GM23338 (cell line): ENCODE measurements around the gene ADSS1. TPM values are rescaled to one million over a fixed set of nuclear protein-coding genes. Genes with fewer than 3 reads are reported as not detected.

Experiments
- ATAC-seq: fragments of 200-7000 bp; cut with Tn5 transposase; 3 replicates; pipeline ENCODE4 v1.9.1; 2020
- DNase-seq: peaks from one replicate; pipeline ENCODE4 v3.0.0-alpha.2; 2015; ENCODE audit warnings: low spot score
- H2AFZ ChIP-seq: fragments of 200-600 bp; sonication (generic); 2 replicates; pipeline ENCODE4 v1.8.0; 2016; ENCODE audit warnings: antibody characterized with exemption, mild to moderate bottlenecking, moderate library complexity
- H3F3A ChIP-seq: fragments of 200-600 bp; sonication (generic); replicated peaks from 2 replicates; pipeline ENCODE4 v1.8.0; 2017; ENCODE audit warnings: antibody characterized with exemption, mixed run types, low read depth
- H3K27ac ChIP-seq: fragments of 200-600 bp; sonication (generic); 2 replicates; pipeline ENCODE4 v1.6.1; 2016; ENCODE audit warnings: low read depth
- H3K27me3 ChIP-seq: fragments of 200-600 bp; sonication (generic); 2 replicates; pipeline ENCODE4 v1.8.0; 2016; ENCODE audit warnings: mild to moderate bottlenecking, mixed run types, moderate library complexity; ENCODE audit not compliant: insufficient read depth
- H3K36me3 ChIP-seq: fragments of 200-600 bp; sonication (generic); 2 replicates; pipeline ENCODE4 v1.8.0; 2016; ENCODE audit warnings: mild to moderate bottlenecking; ENCODE audit not compliant: insufficient read depth
- H3K4me1 ChIP-seq: fragments of 200-600 bp; sonication (generic); 2 replicates; pipeline ENCODE4 v1.8.0; 2016; ENCODE audit warnings: mild to moderate bottlenecking, moderate library complexity; ENCODE audit not compliant: insufficient read depth
- H3K4me2 ChIP-seq: fragments of 200-600 bp; sonication (generic); 2 replicates; pipeline ENCODE4 v1.7.1; 2017; ENCODE audit warnings: mixed run types
- H3K4me3 ChIP-seq: fragments of 200-600 bp; sonication (generic); 2 replicates; pipeline ENCODE4 v1.6.1; 2016; ENCODE audit warnings: mixed run types
- H3K79me2 ChIP-seq: fragments of 200-600 bp; sonication (generic); replicated peaks from 2 replicates; pipeline ENCODE4 v1.8.0; 2017; ENCODE audit warnings: mild to moderate bottlenecking; ENCODE audit not compliant: insufficient read depth
- H3K9me2 ChIP-seq: fragments of 200-600 bp; sonication (generic); 2 replicates; pipeline ENCODE4 v1.8.0; 2017; ENCODE audit not compliant: insufficient read depth
- H4K20me1 ChIP-seq: fragments of 200-600 bp; sonication (generic); replicated peaks from 2 replicates; pipeline ENCODE4 v1.8.0; 2017; ENCODE audit warnings: mild to moderate bottlenecking; ENCODE audit not compliant: insufficient read depth
- H3K27ac Mint-ChIP-seq: 2 replicates; pipeline ENCODE4 v1.8.0; 2020; ENCODE audit warnings: inconsistent platforms, mild to moderate bottlenecking, moderate library complexity, mixed read lengths
- H3K27me3 Mint-ChIP-seq: 3 replicates; pipeline ENCODE4 v1.8.0; 2022; ENCODE audit warnings: low read depth, mild to moderate bottlenecking, moderate library complexity, mixed read lengths, inconsistent platforms; ENCODE audit not compliant: insufficient read depth, poor library complexity
- H3K36me3 Mint-ChIP-seq: 3 replicates; pipeline ENCODE4 v1.8.0; 2021; ENCODE audit warnings: low read depth, mild to moderate bottlenecking, inconsistent platforms, moderate library complexity, mixed read lengths
- H3K4me1 Mint-ChIP-seq: 3 replicates; pipeline ENCODE4 v1.8.0; 2020; ENCODE audit warnings: mild to moderate bottlenecking, inconsistent platforms, mixed read lengths
- H3K4me3 Mint-ChIP-seq: 3 replicates; pipeline ENCODE4 v1.8.0; 2021; ENCODE audit warnings: moderate library complexity, mild to moderate bottlenecking, inconsistent platforms, mixed read lengths
- H3K9me3 Mint-ChIP-seq: 3 replicates; pipeline ENCODE4 v1.8.0; 2020; ENCODE audit warnings: moderate library complexity, mild to moderate bottlenecking, inconsistent platforms, mixed read lengths
- CREB1 ChIP-seq: fragments of 250-450 bp; sonication (Bioruptor Pico); IDR thresholded peaks from 2 replicates; pipeline ENCODE4 v1.5.0; 2020; ENCODE audit warnings: low read depth, mild to moderate bottlenecking, moderate library complexity
- JUNB ChIP-seq: IDR thresholded peaks from one replicate; pipeline ENCODE4 v1.6.1; 2016; ENCODE audit warnings: antibody characterized with exemption; ENCODE audit not compliant: unreplicated experiment
- NANOG ChIP-seq: IDR thresholded peaks from 2 replicates; pipeline ENCODE4 v1.6.1; 2016; ENCODE audit warnings: antibody characterized with exemption, borderline replicate concordance
- ZNF331 ChIP-seq: fragments of 250-450 bp; sonication (Bioruptor Pico); IDR thresholded peaks from 2 replicates; pipeline ENCODE4 v1.5.0; 2020; ENCODE audit warnings: low read depth, mild to moderate bottlenecking, moderate library complexity
- polyA plus RNA-seq: library from polyadenylated mRNA; unstranded; fragments of >200 nt; fragmentation: Nextera tagmentation; extraction: Ambion mirVana; gene quantifications from 2 replicates; pipeline ENCODE4 v1.2.1, GENCODE V29; 2016
- total RNA-seq: library from RNA; depleted of rRNA; stranded (reverse); fragments of >200 nt; shearing (Covaris generic); gene quantifications from 2 replicates; pipeline ENCODE4 v1.2.3, GENCODE V29; 2014
- TF ChIP-seq, protein P1 (sequence below): fragments of 250-450 bp; sonication (Bioruptor Pico); IDR thresholded peaks from 2 replicates; pipeline ENCODE4 v1.5.0; 2020; ENCODE audit warnings: mild to moderate bottlenecking, moderate library complexity
- TF ChIP-seq, protein P2 (sequence below): IDR thresholded peaks from one replicate; pipeline ENCODE4 v1.6.1; 2018; ENCODE audit warnings: antibody characterized with exemption; ENCODE audit not compliant: unreplicated experiment

Gene ADSS1
- total and polyA plus RNA-seq, 2 experiments from 2014 or later, result 9.5 to 11.6 TPM

DNA sequence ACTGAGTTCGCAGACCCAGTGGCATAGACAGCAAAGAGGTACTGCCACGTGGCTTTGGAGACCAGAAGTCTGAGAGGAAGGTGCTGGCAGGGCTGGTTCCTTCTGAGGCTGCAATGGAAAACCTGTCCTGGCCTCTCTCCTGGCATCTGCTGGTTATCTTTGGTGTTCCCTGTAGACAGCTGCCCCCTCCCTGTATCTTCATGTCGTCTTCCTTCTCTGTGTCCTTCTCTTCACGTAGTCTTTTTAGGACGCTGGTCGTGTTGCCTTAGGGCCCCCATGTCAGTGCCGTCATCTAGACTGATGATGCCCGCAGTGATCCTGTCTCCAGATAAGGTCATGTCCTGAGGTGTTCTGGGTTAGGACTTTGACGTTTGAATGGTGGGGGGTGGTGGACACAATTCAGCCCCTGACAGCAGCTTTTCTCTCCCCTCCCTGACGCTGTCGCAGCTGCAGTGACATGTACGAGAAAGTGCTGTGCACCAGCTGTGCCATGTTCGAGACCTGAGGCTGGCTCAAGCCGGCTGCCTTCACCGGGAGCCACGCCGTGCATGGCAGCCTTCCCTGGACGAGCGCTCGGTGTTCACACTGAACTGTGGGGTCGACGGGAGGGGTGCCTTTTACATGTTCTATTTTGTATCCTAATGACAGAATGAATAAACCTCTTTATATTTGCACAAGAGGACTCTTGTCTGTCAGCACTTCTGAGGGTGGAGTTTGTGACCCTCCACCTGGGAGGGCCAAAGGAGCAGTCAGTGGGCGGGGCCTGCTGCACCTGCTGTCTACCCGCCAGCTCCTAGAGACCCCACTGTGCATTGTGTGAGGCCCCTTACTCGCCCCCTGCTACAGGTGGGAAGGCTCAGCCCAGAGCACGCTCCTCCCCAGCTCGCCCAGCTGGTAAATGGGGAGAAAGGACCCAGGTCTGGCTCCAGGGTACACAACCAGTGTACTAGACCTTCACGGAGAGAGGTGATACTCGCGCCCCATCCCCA is 35.2 kb downstream of the ADSS1 start (continued):
- TF ChIP-seq, protein P1, sequence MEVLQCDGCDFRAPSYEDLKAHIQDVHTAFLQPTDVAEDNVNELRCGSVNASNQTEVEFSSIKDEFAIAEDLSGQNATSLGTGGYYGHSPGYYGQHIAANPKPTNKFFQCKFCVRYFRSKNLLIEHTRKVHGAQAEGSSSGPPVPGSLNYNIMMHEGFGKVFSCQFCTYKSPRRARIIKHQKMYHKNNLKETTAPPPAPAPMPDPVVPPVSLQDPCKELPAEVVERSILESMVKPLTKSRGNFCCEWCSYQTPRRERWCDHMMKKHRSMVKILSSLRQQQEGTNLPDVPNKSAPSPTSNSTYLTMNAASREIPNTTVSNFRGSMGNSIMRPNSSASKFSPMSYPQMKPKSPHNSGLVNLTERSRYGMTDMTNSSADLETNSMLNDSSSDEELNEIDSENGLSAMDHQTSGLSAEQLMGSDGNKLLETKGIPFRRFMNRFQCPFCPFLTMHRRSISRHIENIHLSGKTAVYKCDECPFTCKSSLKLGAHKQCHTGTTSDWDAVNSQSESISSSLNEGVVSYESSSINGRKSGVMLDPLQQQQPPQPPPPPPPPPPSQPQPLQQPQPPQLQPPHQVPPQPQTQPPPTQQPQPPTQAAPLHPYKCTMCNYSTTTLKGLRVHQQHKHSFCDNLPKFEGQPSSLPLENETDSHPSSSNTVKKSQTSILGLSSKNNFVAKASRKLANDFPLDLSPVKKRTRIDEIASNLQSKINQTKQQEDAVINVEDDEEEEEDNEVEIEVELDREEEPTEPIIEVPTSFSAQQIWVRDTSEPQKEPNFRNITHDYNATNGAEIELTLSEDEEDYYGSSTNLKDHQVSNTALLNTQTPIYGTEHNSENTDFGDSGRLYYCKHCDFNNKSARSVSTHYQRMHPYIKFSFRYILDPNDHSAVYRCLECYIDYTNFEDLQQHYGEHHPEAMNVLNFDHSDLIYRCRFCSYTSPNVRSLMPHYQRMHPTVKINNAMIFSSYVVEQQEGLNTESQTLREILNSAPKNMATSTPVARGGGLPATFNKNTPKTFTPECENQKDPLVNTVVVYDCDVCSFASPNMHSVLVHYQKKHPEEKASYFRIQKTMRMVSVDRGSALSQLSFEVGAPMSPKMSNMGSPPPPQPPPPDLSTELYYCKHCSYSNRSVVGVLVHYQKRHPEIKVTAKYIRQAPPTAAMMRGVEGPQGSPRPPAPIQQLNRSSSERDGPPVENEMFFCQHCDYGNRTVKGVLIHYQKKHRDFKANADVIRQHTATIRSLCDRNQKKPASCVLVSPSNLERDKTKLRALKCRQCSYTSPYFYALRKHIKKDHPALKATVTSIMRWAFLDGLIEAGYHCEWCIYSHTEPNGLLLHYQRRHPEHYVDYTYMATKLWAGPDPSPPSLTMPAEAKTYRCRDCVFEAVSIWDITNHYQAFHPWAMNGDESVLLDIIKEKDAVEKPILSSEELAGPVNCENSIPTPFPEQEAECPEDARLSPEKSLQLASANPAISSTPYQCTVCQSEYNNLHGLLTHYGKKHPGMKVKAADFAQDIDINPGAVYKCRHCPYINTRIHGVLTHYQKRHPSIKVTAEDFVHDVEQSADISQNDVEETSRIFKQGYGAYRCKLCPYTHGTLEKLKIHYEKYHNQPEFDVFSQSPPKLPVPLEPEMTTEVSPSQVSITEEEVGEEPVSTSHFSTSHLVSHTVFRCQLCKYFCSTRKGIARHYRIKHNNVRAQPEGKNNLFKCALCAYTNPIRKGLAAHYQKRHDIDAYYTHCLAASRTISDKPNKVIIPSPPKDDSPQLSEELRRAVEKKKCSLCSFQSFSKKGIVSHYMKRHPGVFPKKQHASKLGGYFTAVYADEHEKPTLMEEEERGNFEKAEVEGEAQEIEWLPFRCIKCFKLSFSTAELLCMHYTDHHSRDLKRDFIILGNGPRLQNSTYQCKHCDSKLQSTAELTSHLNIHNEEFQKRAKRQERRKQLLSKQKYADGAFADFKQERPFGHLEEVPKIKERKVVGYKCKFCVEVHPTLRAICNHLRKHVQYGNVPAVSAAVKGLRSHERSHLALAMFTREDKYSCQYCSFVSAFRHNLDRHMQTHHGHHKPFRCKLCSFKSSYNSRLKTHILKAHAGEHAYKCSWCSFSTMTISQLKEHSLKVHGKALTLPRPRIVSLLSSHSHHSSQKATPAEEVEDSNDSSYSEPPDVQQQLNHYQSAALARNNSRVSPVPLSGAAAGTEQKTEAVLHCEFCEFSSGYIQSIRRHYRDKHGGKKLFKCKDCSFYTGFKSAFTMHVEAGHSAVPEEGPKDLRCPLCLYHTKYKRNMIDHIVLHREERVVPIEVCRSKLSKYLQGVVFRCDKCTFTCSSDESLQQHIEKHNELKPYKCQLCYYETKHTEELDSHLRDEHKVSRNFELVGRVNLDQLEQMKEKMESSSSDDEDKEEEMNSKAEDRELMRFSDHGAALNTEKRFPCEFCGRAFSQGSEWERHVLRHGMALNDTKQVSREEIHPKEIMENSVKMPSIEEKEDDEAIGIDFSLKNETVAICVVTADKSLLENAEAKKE (CRISPR knock-in tag), result no peak
- TF ChIP-seq, protein P2, sequence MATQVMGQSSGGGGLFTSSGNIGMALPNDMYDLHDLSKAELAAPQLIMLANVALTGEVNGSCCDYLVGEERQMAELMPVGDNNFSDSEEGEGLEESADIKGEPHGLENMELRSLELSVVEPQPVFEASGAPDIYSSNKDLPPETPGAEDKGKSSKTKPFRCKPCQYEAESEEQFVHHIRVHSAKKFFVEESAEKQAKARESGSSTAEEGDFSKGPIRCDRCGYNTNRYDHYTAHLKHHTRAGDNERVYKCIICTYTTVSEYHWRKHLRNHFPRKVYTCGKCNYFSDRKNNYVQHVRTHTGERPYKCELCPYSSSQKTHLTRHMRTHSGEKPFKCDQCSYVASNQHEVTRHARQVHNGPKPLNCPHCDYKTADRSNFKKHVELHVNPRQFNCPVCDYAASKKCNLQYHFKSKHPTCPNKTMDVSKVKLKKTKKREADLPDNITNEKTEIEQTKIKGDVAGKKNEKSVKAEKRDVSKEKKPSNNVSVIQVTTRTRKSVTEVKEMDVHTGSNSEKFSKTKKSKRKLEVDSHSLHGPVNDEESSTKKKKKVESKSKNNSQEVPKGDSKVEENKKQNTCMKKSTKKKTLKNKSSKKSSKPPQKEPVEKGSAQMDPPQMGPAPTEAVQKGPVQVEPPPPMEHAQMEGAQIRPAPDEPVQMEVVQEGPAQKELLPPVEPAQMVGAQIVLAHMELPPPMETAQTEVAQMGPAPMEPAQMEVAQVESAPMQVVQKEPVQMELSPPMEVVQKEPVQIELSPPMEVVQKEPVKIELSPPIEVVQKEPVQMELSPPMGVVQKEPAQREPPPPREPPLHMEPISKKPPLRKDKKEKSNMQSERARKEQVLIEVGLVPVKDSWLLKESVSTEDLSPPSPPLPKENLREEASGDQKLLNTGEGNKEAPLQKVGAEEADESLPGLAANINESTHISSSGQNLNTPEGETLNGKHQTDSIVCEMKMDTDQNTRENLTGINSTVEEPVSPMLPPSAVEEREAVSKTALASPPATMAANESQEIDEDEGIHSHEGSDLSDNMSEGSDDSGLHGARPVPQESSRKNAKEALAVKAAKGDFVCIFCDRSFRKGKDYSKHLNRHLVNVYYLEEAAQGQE, result no peak

DNA sequence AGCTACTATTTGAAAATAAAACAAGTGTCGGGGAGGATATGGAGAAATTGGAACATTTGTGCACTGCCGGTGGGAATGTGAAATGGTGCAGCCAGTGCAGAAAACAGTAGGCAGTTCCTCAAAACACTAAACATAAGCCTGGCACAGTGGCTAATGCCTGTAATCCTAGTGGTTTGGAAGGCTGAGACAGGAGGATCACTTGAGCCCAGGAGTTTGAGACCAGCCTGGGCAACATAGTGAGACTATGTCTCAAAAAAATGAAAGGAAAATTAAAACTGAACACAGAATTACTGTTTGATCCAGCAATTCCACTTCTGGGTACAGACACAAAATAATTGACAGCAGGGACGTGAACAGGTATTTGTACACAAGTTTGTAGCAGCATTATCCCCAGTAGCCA is 41.5 kb downstream of the ADSS1 start:
- Mint-ChIP-seq H3K27ac (no peak overlapping the region), H3K4me1 (peaks cover 26% of the 10 kb centered on the region), H3K4me3 (peak overlapping the region; percentile 55), H3K27me3 (peaks cover 5% of the 10 kb centered on the region), H3K36me3 (peaks cover 48% of the 10 kb centered on the region), H3K9me3 (peaks cover 6% of the 10 kb centered on the region)
- no peak overlapping the region for H3K4me3 ChIP-seq
- H3K79me2 ChIP-seq, result no peaks in the 10 kb centered on the region
- no peak for DNase-seq
- no peak overlapping the region for H3K27ac ChIP-seq
- ATAC-seq, result no peak
- no peaks in the 10 kb centered on the region for H3K27me3 ChIP-seq
- H2AFZ ChIP-seq, result no peak overlapping the region
- H3K36me3 ChIP-seq, result no peaks in the 10 kb centered on the region
- peaks cover 11% of the 10 kb centered on the region for H3K4me1 ChIP-seq
- TF ChIP-seq CREB1 (CRISPR knock-in tag), result no peak
- no peak for TF ChIP-seq ZNF331
- no peak for TF ChIP-seq JUNB
- no peak for TF ChIP-seq NANOG
- H3K4me2 ChIP-seq, result no peak overlapping the region
- 0 out of 2 replicates have a peak, but pooled peaks cover 6% of the 10 kb centered on the region for H4K20me1 ChIP-seq
- no peaks in the 10 kb centered on the region; the same call in 1 of the 2 replicates for H3K9me2 ChIP-seq
- H3F3A ChIP-seq, result peaks cover 9% of the 10 kb centered on the region; the same call in 1 of the 2 replicates
